A673 (cell line): Measurements from ENCODE around the gene NOL11.

Experiments used
- CTCF ChIP-seq: fragments of 300-800, 200-600 bp; sonication (generic); conservative IDR thresholded peaks from 2 replicates; pipeline ENCODE4 v1.5.1; 2017; ENCODE audit warnings: low read depth, mild to moderate bottlenecking, antibody characterized with exemption, low read length, moderate library complexity, mixed read lengths
- EZH2 ChIP-seq: fragments of 200-600 bp; sonication (generic); IDR thresholded peaks from 2 replicates; pipeline ENCODE4 v1.6.1; 2017; ENCODE audit warnings: borderline replicate concordance, low read depth, mild to moderate bottlenecking, mixed read lengths, antibody characterized with exemption, low read length; ENCODE audit not compliant: poor library complexity, severe bottlenecking

GRCh38 chr17:67759355-67760171 is 41.8 kb downstream of the NOL11 start:
- no peak for TF ChIP-seq CTCF
- no peak for TF ChIP-seq EZH2
